KMS-11 (cell line): ENCODE results near the gene SWSAP1.

Experiments
- H2AFZ ChIP-seq: fragments of 200-600 bp; sonication (generic); 2 replicates; pipeline ENCODE4 v1.6.1; 2016; ENCODE audit warnings: antibody characterized with exemption, mixed run types, low read depth
- H3K27ac ChIP-seq: fragments of 200-600 bp; sonication (generic); 2 replicates; pipeline ENCODE4 v1.6.1; 2016; ENCODE audit warnings: mild to moderate bottlenecking, mixed run types
- H3K27me3 ChIP-seq: fragments of 200-600 bp; sonication (generic); 2 replicates; pipeline ENCODE4 v1.6.1; 2017; ENCODE audit warnings: mild to moderate bottlenecking, low read depth, mixed run types, moderate library complexity; ENCODE audit not compliant: insufficient read depth
- H3K36me3 ChIP-seq: fragments of 200-600 bp; sonication (generic); 2 replicates; pipeline ENCODE4 v1.6.1; 2017; ENCODE audit warnings: mild to moderate bottlenecking, mixed run types; ENCODE audit not compliant: insufficient read depth
- H3K4me1 ChIP-seq: fragments of 200-600 bp; sonication (generic); 2 replicates; pipeline ENCODE4 v1.6.1; 2016; ENCODE audit warnings: mild to moderate bottlenecking, low read depth, mixed run types; ENCODE audit not compliant: poor library complexity, severe bottlenecking
- H3K4me2 ChIP-seq: fragments of 200-600 bp; sonication (generic); 2 replicates; pipeline ENCODE4 v1.7.0; 2016; ENCODE audit warnings: mild to moderate bottlenecking, mixed run types
- H3K4me3 ChIP-seq: fragments of 200-600 bp; sonication (generic); IDR thresholded peaks from 2 replicates; pipeline ENCODE4 v1.6.1; 2017; ENCODE audit warnings: low read depth, low read length, mixed read lengths; ENCODE audit not compliant: insufficient read depth
- H3K79me2 ChIP-seq: fragments of 200-600 bp; sonication (generic); 2 replicates; pipeline ENCODE4 v1.6.1; 2016; ENCODE audit warnings: low read depth, mixed run types; ENCODE audit not compliant: insufficient read depth
- H3K9ac ChIP-seq: fragments of 200-600 bp; sonication (generic); 2 replicates; pipeline ENCODE4 v1.6.1; 2016; ENCODE audit warnings: mild to moderate bottlenecking, mixed run types
- H4K20me1 ChIP-seq: fragments of 200-600 bp; sonication (generic); 2 replicates; pipeline ENCODE4 v1.6.1; 2016; ENCODE audit warnings: mild to moderate bottlenecking, mixed run types; ENCODE audit not compliant: insufficient read depth
- CTCF ChIP-seq: fragments of 200-600 bp; sonication (generic); conservative IDR thresholded peaks from 2 replicates; pipeline ENCODE4 v1.6.1; 2017; ENCODE audit warnings: low read depth, mild to moderate bottlenecking, antibody characterized with exemption, low read length, moderate library complexity, mixed read lengths

The SWSAP1 gene

GRCh38 chr19:11379857-11380350 lies 5.4 kb downstream of the SWSAP1 start:
- Histone ChIP-seq H2AFZ (peak overlapping the region; percentile 98; the same call in 1 of the 2 replicates), H3K79me2 (no peaks in the 10 kb centered on the region), H3K4me2 (peak overlapping the region; percentile 79), H3K4me1 (peaks cover 26% of the 10 kb centered on the region), H3K9ac (peak overlapping the region; percentile 83; the same call in 1 of the 2 replicates), H3K27me3 (no peaks in the 10 kb centered on the region), H3K36me3 (no peaks in the 10 kb centered on the region), H4K20me1 (no peaks in the 10 kb centered on the region), H3K27ac (peak overlapping the region; percentile 89), H3K4me3 (no peak overlapping the region)
- no peak for TF ChIP-seq CTCF

- Histone ChIP-seq H3K4me1 (peaks cover 24% of the 10 kb centered on the region), H3K27me3 (no peaks in the 10 kb centered on the region), H3K4me3 (no peak overlapping the region), H3K27ac (peak overlapping the region; percentile 92), H3K79me2 (no peaks in the 10 kb centered on the region), H4K20me1 (no peaks in the 10 kb centered on the region), H2AFZ (peak overlapping the region; percentile 98), H3K9ac (peak overlapping the region; percentile 83), H3K4me2 (peak overlapping the region; percentile 81), H3K36me3 (no peaks in the 10 kb centered on the region)
- TF ChIP-seq CTCF = peak; percentile 70
Observed at GRCh38 chr19:11380653-11381537, 6.4 kb downstream of the SWSAP1 start.

GRCh38 chr19:11382898-11383705 lies 8.6 kb downstream of the SWSAP1 start:
- Histone ChIP-seq H3K27me3 (no peaks in the 10 kb centered on the region; the same call in 1 of the 2 replicates), H2AFZ (no peak overlapping the region), H3K36me3 (no peaks in the 10 kb centered on the region), H3K79me2 (no peaks in the 10 kb centered on the region), H4K20me1 (no peaks in the 10 kb centered on the region), H3K4me3 (no peak overlapping the region), H3K9ac (no peak overlapping the region), H3K4me1 (peaks cover 13% of the 10 kb centered on the region), H3K4me2 (peak overlapping the region; percentile 81; the same call in 1 of the 2 replicates), H3K27ac (no peak overlapping the region)
- TF ChIP-seq CTCF = no peak

GRCh38 chr19:11383706-11384048 lies 9.2 kb downstream of the SWSAP1 start:
- H2AFZ ChIP-seq = no peak overlapping the region
- H4K20me1 ChIP-seq = no peaks in the 10 kb centered on the region
- H3K36me3 ChIP-seq = no peaks in the 10 kb centered on the region
- no peaks in the 10 kb centered on the region; the same call in 1 of the 2 replicates for H3K27me3 ChIP-seq
- TF ChIP-seq CTCF = no peak
- no peak overlapping the region for H3K4me3 ChIP-seq
- no peak overlapping the region for H3K27ac ChIP-seq
- no peak overlapping the region for H3K4me2 ChIP-seq
- H3K4me1 ChIP-seq = peaks cover 13% of the 10 kb centered on the region
- H3K79me2 ChIP-seq = no peaks in the 10 kb centered on the region
- no peak overlapping the region for H3K9ac ChIP-seq
